UCSD-AML1 (cell line): ENCODE results near the gene NCBP2.
A peak's percentile ranks its signal among the peaks of the same experiment; 100 is the strongest.

Experiments
- DNase-seq: peaks from one replicate; lab custom pipeline; 2025; ENCODE audit not compliant: unreplicated experiment; lab: John Stamatoyannopoulos, UW

The NCBP2 gene

DNA sequence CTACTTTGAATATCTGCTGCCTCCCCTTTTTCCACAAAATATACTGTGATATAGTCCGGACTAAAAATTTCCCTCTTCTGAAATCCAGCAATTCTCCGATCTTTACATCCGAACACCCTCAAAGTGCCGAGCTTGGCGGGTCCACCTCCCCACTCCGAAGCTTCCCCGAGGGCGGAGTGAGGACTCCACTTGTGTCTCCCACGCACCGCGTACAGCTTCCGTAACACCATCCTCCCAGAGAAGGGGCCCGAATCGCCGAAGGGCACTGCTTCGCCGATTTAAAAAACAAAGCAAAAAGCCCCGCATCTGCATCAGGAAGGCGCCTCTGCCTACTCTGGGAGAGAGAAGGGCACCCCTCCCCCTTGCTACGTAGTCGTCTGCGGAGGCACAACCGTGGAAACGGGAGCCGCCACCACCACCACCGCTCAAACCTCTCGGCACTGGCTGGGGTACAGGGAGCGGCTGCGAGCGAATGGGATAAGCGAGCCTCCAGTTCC, 551 bp downstream of the NCBP2 start:
- DNase-seq, result peak; percentile 81

DNA sequence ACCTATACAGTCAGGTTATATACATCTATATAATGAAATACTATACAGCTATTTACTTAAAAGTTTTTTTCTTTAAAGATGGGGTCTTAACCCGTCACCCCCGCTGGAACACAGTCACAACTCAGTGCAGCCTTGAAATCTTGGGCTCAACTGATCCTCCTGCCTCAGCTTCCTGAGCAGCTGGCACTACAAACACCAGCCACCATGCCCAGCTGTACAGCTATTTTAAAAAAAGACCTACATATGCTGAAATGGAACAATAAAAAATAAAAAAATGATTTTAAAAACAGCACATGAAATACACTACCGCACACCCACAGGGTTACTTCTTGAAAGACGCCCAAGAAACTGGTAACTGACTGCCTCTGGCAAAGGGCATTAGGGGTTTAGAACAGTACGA, 3.8 kb downstream of the NCBP2 start:
- DNase-seq, result no peak

DNA sequence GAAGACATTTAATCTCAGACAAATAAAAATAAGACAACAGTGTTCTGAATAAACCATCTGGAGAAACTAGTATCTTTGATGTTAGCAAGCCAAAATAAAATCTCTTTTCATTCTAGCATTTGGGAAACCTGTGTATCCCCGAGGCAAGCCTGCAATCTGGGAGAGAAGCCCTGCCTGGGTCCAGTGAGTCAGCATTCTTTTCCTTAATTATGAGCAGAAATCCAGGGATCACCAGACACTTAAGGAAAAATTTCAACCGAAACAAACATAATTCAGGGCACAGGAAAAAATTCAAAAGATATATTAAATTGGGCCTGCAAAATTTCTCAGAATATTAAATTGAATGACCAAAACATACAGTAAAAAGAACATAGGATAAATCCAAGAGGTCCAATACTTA, 4.2 kb downstream of the NCBP2 start:
- DNase-seq, result no peak

DNA sequence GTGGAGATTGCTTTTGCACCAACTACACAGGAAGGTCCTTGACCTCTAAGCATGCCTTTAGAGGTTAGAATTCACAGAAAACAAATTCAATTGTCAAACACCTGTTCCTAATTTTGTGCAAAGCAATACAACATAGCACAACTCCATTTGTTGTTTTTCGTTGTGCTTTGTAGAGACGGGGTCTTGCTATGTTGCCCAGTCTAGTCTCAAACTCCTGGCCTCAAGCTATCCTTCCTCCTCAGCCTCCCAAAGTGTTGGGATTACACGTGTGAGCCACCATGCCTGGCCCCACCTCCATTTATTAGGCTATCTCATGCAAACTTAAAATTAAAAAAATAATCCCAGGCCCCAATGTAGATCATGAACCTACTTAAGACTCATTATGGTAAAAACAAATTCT, 6.0 kb downstream of the NCBP2 start:
- DNase-seq, result no peak

DNA sequence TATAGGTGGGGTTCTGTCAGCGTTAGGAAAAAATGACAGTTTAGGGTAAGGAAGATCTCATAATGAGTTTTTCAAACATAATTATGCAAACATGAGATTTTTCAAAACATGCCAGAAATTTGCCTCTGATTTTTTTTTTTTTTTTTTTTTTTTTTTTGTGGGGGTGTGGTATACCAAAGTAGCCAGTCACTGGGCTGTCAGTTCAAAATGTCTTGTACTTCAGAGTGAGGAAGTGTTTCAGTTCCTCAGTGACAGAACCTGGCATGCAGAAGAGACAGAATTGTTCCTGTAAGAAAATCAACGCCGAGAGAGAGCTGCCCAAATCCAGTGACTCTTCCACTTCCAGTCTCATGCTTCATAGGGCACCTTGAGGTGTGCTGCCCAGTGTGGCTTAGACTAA, 9.7 kb downstream of the NCBP2 start:
- DNase-seq, result no peak

DNA sequence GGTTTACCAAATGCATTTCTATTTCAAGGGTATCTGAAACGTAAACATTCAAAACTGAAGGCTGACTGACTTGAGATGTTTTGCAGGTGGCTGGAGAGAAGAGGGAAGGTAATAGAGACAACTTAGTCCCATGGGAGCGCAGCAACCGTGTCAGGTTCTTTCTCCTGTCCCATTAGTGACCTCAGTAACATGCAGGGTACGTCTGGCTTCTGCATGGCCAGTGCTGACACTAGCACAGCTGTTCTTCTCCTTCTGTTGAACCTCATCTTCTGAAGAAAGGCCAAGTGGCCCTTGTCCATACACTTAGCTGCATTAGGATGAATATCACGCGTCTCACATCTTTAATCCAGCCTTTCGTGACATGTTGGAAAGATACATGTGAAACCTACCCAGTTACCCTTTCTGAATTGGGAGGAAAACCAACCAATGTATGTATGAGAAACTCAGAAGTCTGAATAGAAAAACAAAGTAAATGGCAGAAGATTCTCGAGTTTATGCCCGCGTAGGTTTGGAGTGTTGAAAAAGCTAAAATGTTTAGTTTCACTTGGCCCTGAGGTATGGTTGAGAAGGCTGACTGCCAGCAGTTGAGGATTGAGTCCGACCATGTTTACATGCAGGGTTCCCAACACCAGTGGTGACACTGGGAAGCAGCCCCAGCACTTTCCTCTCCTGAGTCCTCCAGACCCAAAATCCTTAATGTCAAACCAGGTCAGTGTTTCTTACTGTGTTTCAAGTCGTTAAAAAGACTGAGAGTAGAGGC, 10.3 kb downstream of the NCBP2 start:
- no peak for DNase-seq

DNA sequence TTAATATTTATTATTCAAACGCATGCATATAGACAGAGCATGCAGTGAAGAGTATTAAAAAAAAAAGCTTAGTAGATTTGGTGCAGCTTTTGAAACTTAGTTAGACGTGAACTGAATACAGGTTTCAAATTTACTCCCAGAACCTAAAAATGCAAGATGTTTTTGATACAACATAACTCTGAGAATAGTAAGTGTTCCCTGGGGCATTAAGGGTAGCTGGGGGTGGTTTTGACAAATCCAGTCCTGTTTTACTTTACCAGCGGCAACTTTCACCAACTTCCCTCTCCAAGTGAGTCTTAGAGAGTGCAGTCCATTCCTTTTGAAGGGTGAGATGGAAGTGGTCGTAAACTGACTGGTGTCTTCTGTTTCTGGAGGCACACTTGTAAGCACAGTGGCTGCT, 11.2 kb downstream of the NCBP2 start:
- DNase-seq, result no peak

DNA sequence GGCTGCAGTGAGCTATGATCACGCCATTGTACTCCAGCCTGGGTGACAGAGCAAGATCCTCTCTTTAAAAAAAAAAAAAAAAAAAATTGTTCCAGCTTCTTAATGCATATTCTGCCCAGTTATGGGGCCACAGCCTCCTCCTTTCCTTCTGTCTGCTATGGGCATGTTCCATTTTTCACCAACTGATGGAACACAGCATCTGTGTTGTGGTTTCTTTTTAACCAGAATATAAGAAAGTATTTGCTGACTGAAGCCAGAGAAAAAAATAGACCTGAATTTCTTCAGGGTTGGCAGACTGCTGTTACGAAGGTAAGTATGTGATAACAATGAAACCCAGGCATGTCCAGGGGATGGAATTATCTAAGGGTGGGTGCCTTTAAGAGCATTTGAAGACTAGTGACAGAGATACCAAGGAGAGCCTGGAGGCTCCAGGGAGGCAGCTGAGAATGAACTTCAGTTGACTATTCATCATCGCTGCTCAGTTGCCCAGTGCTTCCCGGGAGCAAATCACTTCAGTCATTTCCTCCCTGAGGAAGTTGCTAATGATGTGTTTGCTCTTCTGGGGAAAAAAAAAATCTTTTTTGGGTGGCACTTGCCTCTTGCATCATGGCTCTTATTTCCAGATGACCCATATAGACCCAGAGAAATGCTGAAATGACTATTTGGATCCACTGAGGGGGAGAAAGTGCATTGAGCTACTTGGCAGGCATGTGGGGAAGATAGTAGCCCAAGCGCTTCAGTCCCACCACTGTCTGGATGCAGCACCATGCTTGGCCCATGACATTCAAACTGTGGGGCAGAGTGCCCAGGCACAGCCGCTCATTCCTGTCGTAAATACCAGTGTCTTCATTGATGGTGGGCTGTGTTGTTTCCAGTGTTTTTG, 14.5 kb downstream of the NCBP2 start:
- no peak for DNase-seq

DNA sequence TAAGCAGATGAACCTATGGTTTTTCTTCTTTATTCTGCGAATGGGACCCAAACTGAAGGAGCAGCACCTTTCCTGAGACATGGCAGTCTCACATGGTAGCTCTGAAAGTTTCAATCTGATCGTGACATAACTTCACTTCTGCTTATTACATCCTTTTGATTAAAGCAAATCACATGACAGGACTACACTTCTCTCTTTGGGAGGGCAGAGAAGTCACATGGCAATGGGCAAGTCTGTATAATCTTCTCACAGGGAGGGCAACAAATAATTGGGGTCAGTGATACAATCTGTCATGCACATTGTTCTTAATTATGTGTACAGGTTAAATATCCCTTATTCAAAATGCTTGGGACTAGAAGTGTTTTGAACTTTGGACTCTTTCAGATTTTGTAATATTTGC, 21.6 kb downstream of the NCBP2 start:
- DNase-seq, result no peak

DNA sequence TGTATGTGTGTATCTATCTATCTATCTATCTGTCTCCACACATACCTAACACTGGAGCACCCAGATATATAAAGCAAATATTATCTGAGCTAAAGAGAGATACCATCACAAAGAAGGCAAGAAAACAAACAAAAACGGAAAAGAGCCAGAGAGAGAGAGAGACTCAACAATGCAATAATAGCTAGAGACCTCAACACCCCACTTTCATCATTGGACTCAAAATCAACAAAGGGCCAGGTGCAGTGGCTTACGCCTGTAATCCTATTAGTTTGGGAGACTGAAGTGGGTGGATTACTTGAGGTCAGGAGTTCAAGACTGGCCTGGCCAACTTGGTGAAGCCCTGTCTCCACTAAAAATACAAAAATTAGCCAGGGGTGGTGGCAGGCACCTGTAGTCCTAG, 23.4 kb downstream of the NCBP2 start:
- DNase-seq, result no peak

DNA sequence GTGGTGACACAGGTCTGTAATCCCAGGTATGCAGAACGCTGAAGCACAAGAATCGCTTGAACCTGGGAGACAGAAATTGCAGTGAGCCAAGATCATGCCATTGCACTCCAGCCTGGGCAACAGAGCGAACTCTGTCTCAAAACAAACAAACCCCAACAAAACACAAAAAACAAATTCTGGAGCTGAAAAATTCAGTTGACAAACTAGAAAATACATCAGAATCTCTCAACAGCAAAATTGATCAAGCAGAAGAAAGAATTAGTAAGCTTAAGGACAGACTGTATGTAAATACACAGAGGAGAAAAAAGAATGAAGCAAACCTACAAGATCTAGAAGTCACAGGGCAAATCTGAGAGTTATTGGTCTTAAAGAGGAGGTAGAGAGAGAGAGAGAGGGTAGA, 25.3 kb downstream of the NCBP2 start:
- DNase-seq, result no peak

DNA sequence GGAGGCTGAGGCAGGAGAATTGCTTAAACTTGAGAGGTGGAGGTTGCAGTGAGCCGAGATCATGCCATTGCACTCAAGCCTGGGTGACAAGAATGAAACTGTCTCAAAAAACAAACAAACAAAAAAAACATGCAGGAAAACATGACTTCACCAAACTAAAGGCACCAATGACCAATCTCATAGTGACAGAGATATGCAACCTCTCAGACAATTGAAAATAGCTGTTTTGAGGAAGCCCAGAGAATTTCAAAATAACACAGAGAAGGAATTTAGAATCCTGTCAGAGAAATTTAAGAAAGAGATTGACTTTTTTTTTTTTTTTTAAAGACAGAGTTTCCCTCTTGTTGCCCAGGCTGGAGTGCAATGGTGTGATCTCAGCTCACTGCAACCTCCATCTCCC, 26.1 kb downstream of the NCBP2 start:
- DNase-seq, result no peak

DNA sequence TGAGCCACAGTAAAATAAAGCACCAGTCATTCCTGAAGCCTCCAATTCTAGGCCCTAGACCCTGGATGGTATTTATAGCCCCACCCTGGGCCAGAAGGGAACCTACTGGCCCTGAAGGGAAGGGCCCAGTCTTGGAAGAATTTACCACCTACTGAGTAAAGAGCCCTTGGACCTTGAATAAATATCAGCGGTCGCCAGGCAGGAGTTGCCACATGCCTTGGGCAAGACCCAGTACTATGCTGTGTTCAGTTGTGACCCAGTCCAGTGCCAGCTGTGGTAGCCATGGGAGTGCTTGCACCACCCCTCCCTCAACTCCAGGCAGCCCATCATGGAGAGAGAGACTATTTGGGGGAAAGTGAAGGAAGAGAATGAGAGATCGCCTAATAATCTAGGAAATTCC, 27.0 kb downstream of the NCBP2 start:
- no peak for DNase-seq

DNA sequence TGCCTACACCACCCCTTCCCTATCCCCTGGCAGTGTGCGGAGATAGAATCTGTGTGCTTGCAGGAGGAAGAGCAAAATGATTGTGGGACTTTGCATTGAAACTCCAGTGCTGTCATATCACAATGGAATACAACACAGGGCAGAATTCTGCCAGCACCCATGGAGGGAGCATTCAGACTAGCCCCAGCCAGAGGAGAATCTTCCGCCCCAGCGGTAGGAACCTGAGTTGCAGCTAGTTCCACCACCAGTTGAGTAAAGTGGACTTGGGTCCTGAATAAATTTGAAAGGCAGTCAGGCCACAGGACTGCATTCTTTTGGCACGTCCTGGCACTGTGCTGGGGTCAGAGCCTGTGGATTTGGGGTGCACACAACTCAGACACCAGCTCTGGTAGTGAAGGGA, 27.5 kb downstream of the NCBP2 start:
- DNase-seq, result no peak

DNA sequence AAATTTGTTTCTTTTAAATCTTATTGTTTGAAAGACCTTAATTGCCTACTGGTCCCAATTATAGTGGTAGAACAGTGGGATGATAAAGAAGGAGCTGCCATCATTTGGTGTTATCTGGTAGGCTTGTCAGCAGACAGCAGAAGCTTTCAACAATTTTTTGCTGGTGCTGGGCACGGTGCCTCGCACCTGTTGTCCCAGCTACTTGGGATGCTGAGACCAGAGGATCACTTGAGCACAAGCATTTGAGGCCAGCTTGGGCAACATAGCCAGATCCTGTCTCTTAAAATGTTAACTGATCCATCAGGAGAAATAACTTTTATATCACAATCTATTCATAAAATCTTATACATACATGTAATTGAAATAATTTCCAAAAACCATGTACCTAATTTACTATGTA, 38.6 kb downstream of the NCBP2 start:
- no peak for DNase-seq

DNA sequence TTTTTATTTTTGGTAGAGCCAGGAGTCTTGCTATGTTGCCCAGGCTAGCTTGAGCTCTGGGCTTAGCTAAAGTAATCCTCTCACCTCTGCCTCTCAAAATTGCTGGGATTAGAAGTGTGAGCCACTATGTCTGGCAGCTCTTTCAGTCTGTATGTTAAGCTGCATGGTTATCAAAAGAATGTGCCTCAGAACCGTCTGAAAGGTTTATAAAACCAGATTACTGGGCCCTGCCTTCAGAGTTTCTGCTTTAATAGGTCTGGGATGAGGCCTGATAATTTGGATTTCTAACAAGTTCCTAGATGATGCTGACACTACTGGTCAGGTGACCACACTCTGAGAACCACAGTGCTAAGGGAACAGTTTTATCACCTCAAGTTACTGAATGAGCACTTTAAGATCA, 40.0 kb downstream of the NCBP2 start:
- no peak for DNase-seq

DNA sequence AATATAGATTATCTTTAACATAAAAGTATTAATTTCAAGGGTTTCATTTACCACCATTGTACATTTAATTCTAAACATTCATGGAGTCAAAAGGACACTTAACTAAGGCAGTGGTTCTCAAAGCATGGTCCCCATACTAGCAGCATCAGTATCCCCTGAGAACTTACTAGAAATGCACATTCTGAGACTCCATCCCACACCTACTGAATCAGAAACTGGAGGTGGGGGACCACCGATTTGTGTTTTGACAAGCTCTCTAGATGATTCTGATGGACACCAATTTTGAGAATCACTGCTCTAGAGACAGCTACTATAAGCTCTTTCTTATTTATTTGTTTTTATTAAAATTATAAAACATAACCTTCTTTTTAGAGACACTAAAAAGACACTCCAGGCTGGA, 40.6 kb downstream of the NCBP2 start:
- DNase-seq, result no peak

DNA sequence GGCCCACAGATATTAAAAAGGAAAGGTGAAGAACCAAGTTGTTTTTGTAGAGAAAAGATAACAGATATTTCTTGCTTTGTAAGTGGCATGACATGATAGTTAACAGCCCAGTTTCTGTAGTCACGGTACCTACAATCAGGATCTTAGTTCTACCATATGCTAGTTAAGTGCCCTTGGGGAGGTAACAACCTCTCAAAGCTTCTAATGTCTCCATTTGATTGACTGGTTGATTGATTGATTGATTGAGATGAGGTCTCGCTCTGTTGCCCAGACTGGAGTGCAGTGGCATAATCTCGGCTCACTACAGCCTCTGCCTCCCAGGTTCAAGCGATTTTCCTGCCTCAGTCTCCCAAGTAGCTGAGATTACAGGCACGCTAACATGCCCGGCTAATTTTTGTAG, 46.1 kb downstream of the NCBP2 start:
- no peak for DNase-seq

DNA sequence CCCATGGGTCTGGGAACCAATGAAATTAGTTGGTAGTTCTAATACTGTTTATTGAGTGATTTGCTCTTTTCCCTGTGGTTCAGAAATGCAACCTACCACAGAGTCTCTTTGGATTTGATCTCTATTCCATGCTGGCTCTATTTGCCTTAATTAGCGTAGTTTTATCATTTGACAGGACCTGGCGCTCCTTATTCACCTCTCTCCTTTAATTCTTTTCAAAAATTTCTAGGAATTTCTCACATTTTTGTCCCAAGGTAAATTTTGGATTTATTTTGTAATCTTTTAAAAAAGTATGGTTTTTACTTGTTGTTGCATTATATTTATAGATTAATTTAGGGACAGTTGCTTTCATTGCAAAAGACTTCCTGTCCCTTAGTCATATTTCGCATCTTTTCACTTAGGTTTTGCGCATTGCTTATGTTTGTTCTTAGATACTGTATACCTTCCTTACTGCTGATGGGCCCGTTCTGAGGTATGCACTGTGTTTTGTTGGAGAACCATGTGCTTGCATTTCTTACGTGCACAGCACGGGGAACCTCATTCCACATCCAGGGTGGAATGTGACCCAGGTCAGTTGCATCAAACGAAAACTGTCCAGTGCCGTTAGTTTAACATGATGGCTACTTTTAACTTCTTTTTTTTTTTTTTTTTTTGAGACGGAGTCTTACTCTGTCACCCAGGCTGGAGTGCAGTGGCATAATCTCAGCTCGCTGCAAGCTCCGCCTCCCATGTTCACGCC, 47.6 kb downstream of the NCBP2 start:
- no peak for DNase-seq

DNA sequence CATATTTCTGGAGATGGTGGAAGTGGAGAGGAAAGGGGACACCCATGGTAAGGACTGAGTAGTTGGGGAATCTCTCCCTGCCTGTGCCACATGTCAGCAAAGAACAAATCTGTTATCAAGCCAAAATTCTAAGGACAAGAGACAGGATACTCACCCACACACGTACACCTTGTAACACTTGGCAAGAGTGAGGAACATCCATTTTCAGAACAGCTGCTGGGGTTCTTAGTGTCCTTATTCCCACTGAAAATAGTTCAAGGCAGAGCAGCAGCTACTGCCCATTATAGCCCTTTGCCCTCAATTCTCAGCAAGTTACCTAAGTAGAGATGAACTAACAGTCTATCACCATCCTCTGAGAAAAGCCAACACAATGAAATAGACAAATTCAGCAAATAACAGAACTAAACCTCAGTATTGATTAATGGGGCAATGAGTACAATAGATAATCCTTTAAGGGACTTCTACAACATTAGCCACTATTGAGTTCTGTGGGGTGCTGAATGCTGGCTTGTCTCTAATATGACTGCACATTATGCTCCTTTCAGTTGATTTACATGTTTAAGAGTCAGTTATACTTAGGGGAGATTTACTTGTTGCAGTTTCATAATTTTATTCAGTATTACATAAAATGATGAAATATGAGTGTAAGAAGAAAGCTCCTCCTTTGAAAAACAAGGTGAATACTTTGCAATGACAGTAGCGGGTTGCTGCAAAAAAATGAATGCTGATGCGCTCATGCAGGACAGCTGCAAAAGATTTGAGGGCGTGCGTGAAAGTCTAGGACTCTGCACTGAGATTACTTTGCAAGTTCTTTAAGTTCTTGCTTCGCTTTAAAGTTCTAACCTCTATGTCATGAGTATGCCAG, 52.3 kb downstream of the NCBP2 start:
- DNase-seq, result no peak

DNA sequence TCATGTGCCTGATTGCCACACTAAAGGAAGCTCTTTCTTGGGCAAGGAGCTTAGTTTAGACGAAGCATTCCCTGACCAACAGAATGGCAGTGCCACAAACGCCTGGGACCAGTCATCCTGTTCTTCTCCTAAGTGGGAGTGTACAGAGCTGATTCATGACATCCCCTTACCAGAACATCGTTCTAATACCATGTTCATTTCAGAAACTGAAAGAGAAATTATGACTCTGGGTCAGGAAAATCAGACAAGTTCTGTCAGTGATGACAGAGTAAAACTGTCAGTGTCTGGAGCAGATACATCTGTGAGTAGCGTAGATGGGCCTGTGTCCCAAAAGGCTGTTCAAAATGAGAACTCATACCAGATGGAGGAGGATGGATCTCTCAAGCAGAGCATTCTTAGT, 56.2 kb downstream of the NCBP2 start:
- no peak for DNase-seq
